Measurements from ENCODE around the gene EHMT1.

EHMT1 gene

GRCh38 chr9:137639303-137640051 is 20.7 kb downstream of the EHMT1 start:
- Mint-ChIP-seq H3K4me1 (ENCODE audit: low read depth) (peaks cover 28% of the 10 kb centered on the region), H3K9me3 (no peaks in the 10 kb centered on the region), H3K36me3 (ENCODE audit: low read depth) (peaks cover 12% of the 10 kb centered on the region), H3K27me3 (ENCODE audit: low read depth) (no peaks in the 10 kb centered on the region), H3K27ac (peak overlapping the region; percentile 83), H3K4me3 (peak overlapping the region; percentile 77)

- H3K27ac Mint-ChIP-seq = peak overlapping the region; percentile 71
- no peaks in the 10 kb centered on the region for H3K9me3 Mint-ChIP-seq
Observed at GRCh38 chr9:137640862-137641261, 22.1 kb downstream of the EHMT1 start.

GRCh38 chr9:137642118-137642601 is 23.4 kb downstream of the EHMT1 start:
- Mint-ChIP-seq H3K4me3 (no peak overlapping the region), H3K27ac (no peak overlapping the region), H3K36me3 (ENCODE audit: low read depth) (peaks cover 21% of the 10 kb centered on the region), H3K9me3 (no peaks in the 10 kb centered on the region), H3K4me1 (ENCODE audit: low read depth) (peaks cover 33% of the 10 kb centered on the region), H3K27me3 (ENCODE audit: low read depth) (no peaks in the 10 kb centered on the region)

More at GRCh38 chr9:137640862-137641261, 22.1 kb downstream of the EHMT1 start:
- Mint-ChIP-seq H3K36me3 (ENCODE audit: low read depth) (peaks cover 12% of the 10 kb centered on the region), H3K4me1 (ENCODE audit: low read depth) (peaks cover 28% of the 10 kb centered on the region), H3K27me3 (ENCODE audit: low read depth) (no peaks in the 10 kb centered on the region), H3K4me3 (no peak overlapping the region)

- Mint-ChIP-seq H3K4me1 (ENCODE audit: low read depth) (peaks cover 39% of the 10 kb centered on the region), H3K36me3 (ENCODE audit: low read depth) (peaks cover 25% of the 10 kb centered on the region), H3K27me3 (ENCODE audit: low read depth) (no peaks in the 10 kb centered on the region), H3K9me3 (no peaks in the 10 kb centered on the region), H3K27ac (no peak overlapping the region), H3K4me3 (no peak overlapping the region)
Observed at GRCh38 chr9:137642892-137643291, 24.1 kb downstream of the EHMT1 start.

- Mint-ChIP-seq H3K4me1 (ENCODE audit: low read depth) (peaks cover 37% of the 10 kb centered on the region), H3K4me3 (no peak overlapping the region), H3K27me3 (ENCODE audit: low read depth) (no peaks in the 10 kb centered on the region), H3K36me3 (ENCODE audit: low read depth) (peaks cover 27% of the 10 kb centered on the region), H3K27ac (no peak overlapping the region), H3K9me3 (no peaks in the 10 kb centered on the region)
Observed at GRCh38 chr9:137643921-137644320, 25.1 kb downstream of the EHMT1 start.

GRCh38 chr9:137645211-137645610 is 26.4 kb downstream of the EHMT1 start:
- Mint-ChIP-seq H3K27ac (no peak overlapping the region), H3K4me3 (no peak overlapping the region), H3K4me1 (ENCODE audit: low read depth) (peaks cover 34% of the 10 kb centered on the region), H3K9me3 (no peaks in the 10 kb centered on the region), H3K27me3 (ENCODE audit: low read depth) (no peaks in the 10 kb centered on the region), H3K36me3 (ENCODE audit: low read depth) (peaks cover 26% of the 10 kb centered on the region)

GRCh38 chr9:137646341-137646740 is 27.5 kb downstream of the EHMT1 start:
- H3K9me3 Mint-ChIP-seq = no peaks in the 10 kb centered on the region
- no peak overlapping the region for H3K4me3 Mint-ChIP-seq
- peaks cover 29% of the 10 kb centered on the region for H3K36me3 Mint-ChIP-seq (ENCODE audit: low read depth)
- H3K27me3 Mint-ChIP-seq (ENCODE audit: low read depth) = no peaks in the 10 kb centered on the region
- peak overlapping the region; percentile 57 for H3K27ac Mint-ChIP-seq
- peaks cover 28% of the 10 kb centered on the region for H3K4me1 Mint-ChIP-seq (ENCODE audit: low read depth)

GRCh38 chr9:137647096-137647714 is 28.4 kb downstream of the EHMT1 start:
- Mint-ChIP-seq H3K27me3 (ENCODE audit: low read depth) (no peaks in the 10 kb centered on the region), H3K27ac (no peak overlapping the region), H3K4me1 (ENCODE audit: low read depth) (peaks cover 26% of the 10 kb centered on the region), H3K9me3 (no peaks in the 10 kb centered on the region), H3K4me3 (peak overlapping the region; percentile 7), H3K36me3 (ENCODE audit: low read depth) (peaks cover 28% of the 10 kb centered on the region)

- no peaks in the 10 kb centered on the region for H3K9me3 Mint-ChIP-seq
- H3K27me3 Mint-ChIP-seq (ENCODE audit: low read depth) = no peaks in the 10 kb centered on the region
- H3K27ac Mint-ChIP-seq = no peak overlapping the region
- no peak overlapping the region for H3K4me3 Mint-ChIP-seq
- peaks cover 28% of the 10 kb centered on the region for H3K36me3 Mint-ChIP-seq (ENCODE audit: low read depth)
- peaks cover 24% of the 10 kb centered on the region for H3K4me1 Mint-ChIP-seq (ENCODE audit: low read depth)
Observed at GRCh38 chr9:137648396-137648795, 29.6 kb downstream of the EHMT1 start.

- Mint-ChIP-seq H3K4me1 (ENCODE audit: low read depth) (peaks cover 19% of the 10 kb centered on the region), H3K4me3 (no peak overlapping the region), H3K27ac (no peak overlapping the region), H3K9me3 (no peaks in the 10 kb centered on the region), H3K36me3 (ENCODE audit: low read depth) (peaks cover 27% of the 10 kb centered on the region), H3K27me3 (ENCODE audit: low read depth) (no peaks in the 10 kb centered on the region)
Observed at GRCh38 chr9:137649553-137649952, 30.7 kb downstream of the EHMT1 start.

GRCh38 chr9:137650259-137650658 is 31.5 kb downstream of the EHMT1 start:
- peaks cover 19% of the 10 kb centered on the region for H3K4me1 Mint-ChIP-seq (ENCODE audit: low read depth)
- H3K27ac Mint-ChIP-seq = no peak overlapping the region
- no peaks in the 10 kb centered on the region for H3K27me3 Mint-ChIP-seq (ENCODE audit: low read depth)
- H3K36me3 Mint-ChIP-seq (ENCODE audit: low read depth) = peaks cover 30% of the 10 kb centered on the region
- H3K4me3 Mint-ChIP-seq = no peak overlapping the region
- no peaks in the 10 kb centered on the region for H3K9me3 Mint-ChIP-seq

GRCh38 chr9:137650779-137651178 is 32.0 kb downstream of the EHMT1 start:
- Mint-ChIP-seq H3K4me3 (no peak overlapping the region), H3K9me3 (no peaks in the 10 kb centered on the region), H3K27me3 (ENCODE audit: low read depth) (no peaks in the 10 kb centered on the region), H3K4me1 (ENCODE audit: low read depth) (peaks cover 19% of the 10 kb centered on the region), H3K36me3 (ENCODE audit: low read depth) (peaks cover 30% of the 10 kb centered on the region), H3K27ac (no peak overlapping the region)

GRCh38 chr9:137656416-137656815 is 37.6 kb downstream of the EHMT1 start:
- H3K27me3 Mint-ChIP-seq (ENCODE audit: low read depth) = no peaks in the 10 kb centered on the region
- peaks cover 10% of the 10 kb centered on the region for H3K36me3 Mint-ChIP-seq (ENCODE audit: low read depth)
- no peak overlapping the region for H3K4me3 Mint-ChIP-seq
- H3K4me1 Mint-ChIP-seq (ENCODE audit: low read depth) = peaks cover 13% of the 10 kb centered on the region
- H3K27ac Mint-ChIP-seq = no peak overlapping the region
- H3K9me3 Mint-ChIP-seq = no peaks in the 10 kb centered on the region

- H3K9me3 Mint-ChIP-seq = no peaks in the 10 kb centered on the region
- H3K36me3 Mint-ChIP-seq (ENCODE audit: low read depth) = peaks cover 8% of the 10 kb centered on the region
- no peak overlapping the region for H3K27ac Mint-ChIP-seq
- peaks cover 13% of the 10 kb centered on the region for H3K4me1 Mint-ChIP-seq (ENCODE audit: low read depth)
- no peak overlapping the region for H3K4me3 Mint-ChIP-seq
- H3K27me3 Mint-ChIP-seq (ENCODE audit: low read depth) = no peaks in the 10 kb centered on the region
Observed at GRCh38 chr9:137657606-137658005, 38.8 kb downstream of the EHMT1 start.

GRCh38 chr9:137658781-137659180 is 40.0 kb downstream of the EHMT1 start:
- H3K4me1 Mint-ChIP-seq (ENCODE audit: low read depth) = peaks cover 13% of the 10 kb centered on the region
- no peaks in the 10 kb centered on the region for H3K27me3 Mint-ChIP-seq (ENCODE audit: low read depth)
- H3K36me3 Mint-ChIP-seq (ENCODE audit: low read depth) = peaks cover 8% of the 10 kb centered on the region
- no peaks in the 10 kb centered on the region for H3K9me3 Mint-ChIP-seq
- no peak overlapping the region for H3K4me3 Mint-ChIP-seq
- H3K27ac Mint-ChIP-seq = peak overlapping the region; percentile 8

Measured in T-helper 1 cell treated with Interleukin-12 subunit alpha and Interleukin-12 subunit beta and Interleukin-4 antibody, amounts not matched to agents 30 μg/mL and 1 μg/mL, for 36 hours (primary cell).